Measurements from ENCODE around the gene BAAT.

DNA sequence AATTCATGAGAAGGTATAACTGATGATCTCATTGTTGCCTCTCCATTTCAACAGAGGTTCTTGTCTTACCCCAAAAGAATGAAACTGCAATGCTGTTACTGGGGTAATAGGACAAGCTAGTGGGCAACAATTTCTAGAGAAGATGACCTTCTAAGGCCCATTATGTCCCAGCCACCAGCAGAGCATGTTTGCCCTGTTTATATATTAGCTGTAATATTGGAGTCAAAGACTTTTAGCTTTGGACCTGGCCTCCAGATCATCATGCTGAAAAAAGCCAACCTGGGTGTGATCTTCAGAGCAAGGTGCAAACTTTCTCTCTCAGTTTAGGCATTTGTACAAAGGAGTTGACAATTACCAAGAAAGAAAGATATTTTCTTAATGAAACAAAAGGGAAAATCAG lies 47.4 kb upstream of the BAAT start:
- TF ChIP-seq BHLHE40 (IDR thresholded peaks at IDR 0.05; ENCODE audit: borderline replicate concordance) (no peak), SP1 (IDR thresholded peaks at IDR 0.05) (no peak), PKNOX1 (IDR thresholded peaks at IDR 0.05) (no peak), TARDBP (IDR thresholded peaks at IDR 0.05) (no peak), FOXM1 (IDR thresholded peaks at IDR 0.05; ENCODE audit: borderline replicate concordance) (no peak)

Data from HEK293T (cell line).